NCI-H2196 (cell line): ENCODE measurements around the gene RAI1.
"Not testable (repeated sequence)": the region's sequence is repeated elsewhere in the genome, so short reads cannot be mapped to it uniquely, and the experiment has no call there.

ENCODE experiments used
- DNase-seq: peaks from one replicate; lab custom pipeline; 2025; ENCODE audit not compliant: unreplicated experiment; lab: John Stamatoyannopoulos, UW

The RAI1 gene

GRCh38 chr17:17681187-17681743 lies at the start of gene RAI1:
RAI1 (plus strand) TSS chr17:17681458; CDS start chr17:17792949, 111,491 bp downstream.
- peak; percentile 73 for DNase-seq

- DNase-seq: not testable (repeated sequence)
These were observed 48.6 kb upstream of the RAI1 start for GRCh38 chr17:17632690-17633089.

GRCh38 chr17:17633310-17633709 lies 47.9 kb upstream of the RAI1 start:
- DNase-seq: no peak

DNA sequence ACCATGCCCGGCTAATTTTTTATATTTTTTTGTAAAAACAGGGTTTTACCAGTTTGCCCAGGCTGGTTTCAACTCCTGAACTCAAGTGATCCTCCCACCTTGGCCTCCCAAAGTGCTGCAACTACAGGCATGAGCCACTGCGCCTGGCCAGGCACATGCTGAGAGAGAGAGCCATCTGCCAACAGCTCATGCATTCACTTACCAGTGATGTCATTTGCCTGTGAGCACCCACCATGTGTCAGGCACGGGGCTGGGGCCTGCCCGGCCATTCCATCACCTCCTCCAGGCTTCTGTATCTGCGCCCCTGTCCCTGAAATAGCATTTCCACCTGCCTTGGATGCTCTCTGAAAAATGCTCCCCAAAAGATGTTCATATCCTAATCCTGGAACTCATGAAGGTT lies 46.1 kb upstream of the RAI1 start:
- no peak for DNase-seq

DNA sequence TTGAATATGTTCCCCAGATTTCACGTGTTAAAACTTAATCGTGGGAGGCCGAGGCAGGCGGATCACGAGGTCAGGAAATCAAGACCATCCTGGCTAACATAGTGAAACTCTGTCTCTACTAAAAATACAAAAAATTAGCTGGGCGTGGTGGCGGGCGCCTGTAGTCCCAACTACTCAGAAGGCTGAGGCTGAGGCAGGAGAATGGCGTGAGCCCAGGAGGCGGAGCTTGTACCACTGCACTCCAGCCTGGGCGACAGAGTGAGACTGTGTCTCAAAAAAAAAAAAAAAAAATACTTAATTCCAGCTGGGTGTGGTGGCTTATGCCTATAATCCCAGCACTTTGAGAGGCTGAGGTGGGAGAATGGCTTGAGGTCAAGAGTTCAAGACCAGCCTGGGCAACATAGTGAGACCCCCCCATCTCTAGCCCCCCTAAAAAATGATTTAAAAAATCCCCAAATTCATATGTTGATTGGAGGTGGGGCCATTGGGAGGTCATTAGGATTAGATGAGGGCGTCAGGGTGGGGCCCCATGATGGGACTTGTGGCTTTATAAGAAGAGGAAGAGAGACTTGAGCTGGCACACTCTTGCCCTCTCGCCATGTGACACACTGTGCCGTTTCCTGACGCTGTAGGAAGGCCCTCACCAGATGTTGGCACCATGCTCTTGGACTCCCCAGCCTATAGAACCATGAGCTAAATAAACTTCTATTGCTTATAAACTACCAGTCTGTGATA lies 45.6 kb upstream of the RAI1 start:
- DNase-seq: not testable (repeated sequence)

DNA sequence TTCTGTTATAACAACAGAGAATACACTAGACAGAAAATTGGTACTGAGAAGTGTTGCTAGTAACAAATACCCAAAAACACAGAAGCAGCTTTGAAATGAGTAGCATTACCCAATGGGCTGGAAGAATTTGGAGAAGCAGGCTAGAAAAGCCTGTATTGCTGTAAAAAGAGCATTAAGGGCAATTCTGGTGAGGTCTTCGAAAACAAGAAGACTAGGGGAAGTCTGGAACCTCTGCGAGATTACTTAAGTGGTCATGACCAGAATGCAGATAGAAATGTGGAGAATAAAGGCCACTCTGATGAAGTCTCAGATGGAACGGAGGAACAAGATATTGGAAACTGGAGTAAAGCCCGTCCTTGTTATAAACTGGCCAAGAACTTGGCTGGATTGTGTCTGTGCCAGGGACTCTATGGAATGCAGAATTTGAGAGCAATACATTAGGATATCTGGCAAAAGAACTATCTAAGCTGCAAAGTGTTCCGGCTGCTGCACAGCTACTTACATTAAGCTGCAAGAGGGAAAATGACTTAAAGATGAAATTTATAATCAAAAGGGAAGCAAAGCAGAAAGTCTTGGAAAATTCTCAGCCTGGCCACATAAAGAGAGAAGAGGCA lies 44.9 kb upstream of the RAI1 start:
- DNase-seq: no peak

GRCh38 chr17:17638467-17638866 lies 42.8 kb upstream of the RAI1 start:
- DNase-seq: no peak

GRCh38 chr17:17639661-17640270 lies 41.5 kb upstream of the RAI1 start:
- DNase-seq: not testable (repeated sequence)

GRCh38 chr17:17641621-17642409 lies 39.4 kb upstream of the RAI1 start:
- peak; percentile 56 for DNase-seq

- DNase-seq: not testable (repeated sequence)
These were observed 36.1 kb upstream of the RAI1 start for GRCh38 chr17:17645148-17645547.

DNA sequence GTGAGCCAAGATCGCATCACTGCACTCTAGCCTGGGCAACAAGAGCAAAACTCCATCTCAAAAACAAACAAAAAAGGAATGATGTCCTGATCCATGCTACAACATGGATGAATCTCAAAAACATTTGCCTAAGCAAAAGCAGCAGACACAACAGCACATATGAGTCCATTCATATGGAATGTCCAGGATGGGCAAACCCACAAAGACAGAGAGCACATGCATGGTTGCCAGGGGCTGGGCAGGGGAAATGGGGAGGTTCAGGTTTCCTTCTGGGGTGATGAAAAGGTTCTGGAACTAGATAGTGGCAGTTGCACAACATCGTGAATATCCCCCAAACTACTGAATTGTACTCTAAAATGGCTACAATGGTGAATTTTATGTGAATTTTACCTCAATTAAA lies 35.3 kb upstream of the RAI1 start:
- no peak for DNase-seq

GRCh38 chr17:17647524-17648178 lies 33.6 kb upstream of the RAI1 start:
- no peak for DNase-seq

GRCh38 chr17:17648762-17649161 lies 32.5 kb upstream of the RAI1 start:
- DNase-seq: no peak

- DNase-seq: no peak
These were observed 30.3 kb upstream of the RAI1 start for GRCh38 chr17:17650959-17651358.

DNA sequence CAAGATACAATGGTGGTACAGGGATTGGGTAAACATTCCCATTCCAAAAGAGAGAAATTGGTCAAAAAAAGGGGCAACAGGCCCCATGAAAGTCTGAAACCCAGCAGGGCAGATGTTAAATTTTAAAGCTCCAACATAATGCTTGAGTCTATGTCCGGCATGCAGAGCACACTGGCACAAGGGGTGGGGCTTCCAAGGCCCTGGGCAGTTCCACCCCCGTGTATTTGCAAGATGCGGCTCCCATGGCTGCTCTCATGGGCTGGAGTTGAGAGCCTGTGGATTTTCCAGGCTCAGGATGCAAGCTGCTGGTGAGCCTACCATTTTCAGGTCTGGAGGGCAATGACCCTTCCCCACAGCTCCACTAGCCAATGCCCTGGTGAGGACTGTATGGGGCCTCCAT lies 27.9 kb upstream of the RAI1 start:
- DNase-seq: no peak

GRCh38 chr17:17659340-17659739 lies 21.9 kb upstream of the RAI1 start:
- DNase-seq: no peak

GRCh38 chr17:17661134-17661533 lies 20.1 kb upstream of the RAI1 start:
- DNase-seq: no peak

- DNase-seq: no peak
These were observed 19.3 kb upstream of the RAI1 start for GRCh38 chr17:17661834-17662385.

GRCh38 chr17:17663160-17664063 lies 17.8 kb upstream of the RAI1 start:
- DNase-seq: peak; percentile 28
